Activated naive CD8-positive, alpha-beta T cell (primary cell): ENCODE results near the gene ATP1B1.
A peak's percentile ranks its signal among the peaks of the same experiment; 100 is the strongest.

Experiments used
- H3K27ac Mint-ChIP-seq: one replicate; pipeline ENCODE4 v1.8.0; 2021; ENCODE audit warnings: mixed read lengths
- H3K27me3 Mint-ChIP-seq: one replicate; pipeline ENCODE4 v1.8.0; 2021; ENCODE audit warnings: mixed read lengths
- H3K36me3 Mint-ChIP-seq: one replicate; pipeline ENCODE4 v1.8.0; 2021; ENCODE audit warnings: mixed read lengths
- H3K4me1 Mint-ChIP-seq: one replicate; pipeline ENCODE4 v1.8.0; 2021; ENCODE audit warnings: low read depth, mixed read lengths
- H3K4me3 Mint-ChIP-seq: one replicate; pipeline ENCODE4 v1.8.0; 2021; ENCODE audit warnings: mild to moderate bottlenecking, mixed read lengths
- H3K9me3 Mint-ChIP-seq: one replicate; pipeline ENCODE4 v1.8.0; 2021; ENCODE audit warnings: low read depth, mixed read lengths

The ATP1B1 gene

DNA sequence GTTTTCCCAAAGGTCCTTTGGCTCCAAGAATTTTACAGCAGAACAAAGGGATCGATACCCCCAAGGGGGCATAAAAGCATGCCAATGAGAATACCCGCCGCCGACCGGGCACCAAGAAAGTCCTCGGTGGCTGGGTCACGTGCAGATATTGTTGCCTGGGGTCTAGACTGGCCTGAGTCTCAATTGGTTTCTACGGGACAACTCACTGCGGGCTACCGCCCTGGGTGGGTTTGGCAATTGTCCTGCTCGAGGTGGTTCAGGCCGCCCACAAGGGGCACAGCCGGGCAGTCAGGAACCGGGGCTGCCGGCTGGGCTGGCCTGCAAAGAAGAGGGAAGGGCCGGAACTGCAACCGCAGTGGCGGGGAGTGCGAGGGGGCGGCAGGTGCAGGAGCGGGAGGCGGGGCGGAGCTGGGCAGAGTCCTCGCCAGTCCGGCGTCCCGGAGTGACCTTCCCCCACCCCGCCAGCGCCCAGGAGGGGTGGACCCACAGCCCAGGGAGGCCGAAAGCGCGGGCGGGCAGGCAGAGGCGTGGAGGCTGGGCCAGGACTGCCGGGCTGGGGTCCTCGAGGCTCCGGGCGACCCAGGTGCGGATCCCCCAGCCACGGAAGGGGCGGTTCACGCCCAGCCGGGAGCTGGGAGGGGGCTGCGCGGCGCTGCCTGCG lies 926 bp upstream of the ATP1B1 start:
- H3K4me1 Mint-ChIP-seq, result peaks cover 40% of the 10 kb centered on the region
- no peaks in the 10 kb centered on the region for H3K36me3 Mint-ChIP-seq
- peak overlapping the region; percentile 80 for H3K4me3 Mint-ChIP-seq
- H3K27ac Mint-ChIP-seq, result no peak overlapping the region
- H3K27me3 Mint-ChIP-seq, result no peaks in the 10 kb centered on the region
- no peaks in the 10 kb centered on the region for H3K9me3 Mint-ChIP-seq

DNA sequence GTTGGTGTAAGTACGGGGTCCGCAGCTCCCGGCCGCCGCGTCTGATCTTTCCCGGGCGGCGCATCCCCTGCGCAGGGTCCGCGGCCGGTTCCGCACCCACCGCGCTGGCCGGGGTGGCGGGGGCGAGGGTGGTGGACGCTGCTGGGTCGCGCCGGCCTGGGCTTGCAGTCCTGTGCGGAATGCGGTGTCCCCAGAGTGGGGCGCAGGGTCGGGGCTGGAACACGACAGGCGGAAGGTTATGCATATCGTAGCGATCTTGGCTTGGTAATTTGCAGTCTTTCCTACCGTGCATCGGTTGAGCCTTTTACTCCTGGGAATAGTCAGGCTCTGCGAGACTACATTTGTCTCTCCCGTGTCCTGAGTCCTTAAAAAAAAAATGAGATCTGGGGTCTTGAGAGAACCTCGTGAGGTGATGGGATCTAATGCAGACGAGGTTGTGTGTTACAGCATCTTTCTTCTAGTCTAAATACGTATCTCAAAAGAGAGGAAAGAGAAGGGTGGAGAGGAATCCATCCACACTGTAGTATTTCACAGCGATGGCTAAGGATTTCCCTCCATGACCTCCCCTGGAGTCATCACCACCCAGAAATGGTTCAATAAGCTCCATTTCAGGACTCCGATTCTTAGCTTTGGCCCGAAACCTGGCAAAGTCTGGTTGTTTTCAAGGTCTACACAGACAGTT lies 572 bp downstream of the ATP1B1 start:
- H3K4me3 Mint-ChIP-seq, result peak overlapping the region; percentile 90
- peaks cover 42% of the 10 kb centered on the region for H3K4me1 Mint-ChIP-seq
- H3K36me3 Mint-ChIP-seq, result no peaks in the 10 kb centered on the region
- H3K27me3 Mint-ChIP-seq, result no peaks in the 10 kb centered on the region
- no peaks in the 10 kb centered on the region for H3K9me3 Mint-ChIP-seq
- peak overlapping the region; percentile 25 for H3K27ac Mint-ChIP-seq

DNA sequence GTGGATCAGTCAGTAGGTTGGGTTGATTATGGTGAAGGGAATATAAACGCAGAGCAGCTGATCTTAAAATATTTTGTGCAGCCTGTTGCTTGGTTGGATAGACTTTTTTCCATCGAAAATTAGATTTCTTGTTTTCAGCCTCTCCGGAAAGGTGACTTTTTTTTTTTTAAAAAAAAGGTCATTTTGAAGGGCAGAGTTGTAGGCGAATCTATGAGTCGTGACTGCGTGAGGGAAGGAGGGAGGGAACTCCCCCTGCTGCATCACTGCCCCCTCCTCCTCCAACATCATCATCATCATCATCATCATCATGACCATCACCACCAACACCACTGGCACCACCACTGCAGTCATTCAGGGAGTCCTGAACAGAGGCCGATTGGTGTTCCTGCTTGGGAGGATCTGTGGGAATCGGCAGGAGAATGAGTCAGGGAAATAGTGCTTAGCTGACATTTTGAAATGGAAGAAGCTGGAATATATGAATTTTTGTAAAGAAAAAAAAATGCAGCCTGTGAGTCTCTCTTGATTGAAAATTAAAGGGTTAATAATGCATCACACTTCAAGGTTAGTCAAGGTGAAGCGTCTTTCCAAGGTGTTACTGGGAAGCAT lies 1.2 kb downstream of the ATP1B1 start:
- Mint-ChIP-seq H3K4me3 (peak overlapping the region; percentile 90), H3K27me3 (peaks cover 3% of the 10 kb centered on the region), H3K4me1 (peaks cover 42% of the 10 kb centered on the region)

DNA sequence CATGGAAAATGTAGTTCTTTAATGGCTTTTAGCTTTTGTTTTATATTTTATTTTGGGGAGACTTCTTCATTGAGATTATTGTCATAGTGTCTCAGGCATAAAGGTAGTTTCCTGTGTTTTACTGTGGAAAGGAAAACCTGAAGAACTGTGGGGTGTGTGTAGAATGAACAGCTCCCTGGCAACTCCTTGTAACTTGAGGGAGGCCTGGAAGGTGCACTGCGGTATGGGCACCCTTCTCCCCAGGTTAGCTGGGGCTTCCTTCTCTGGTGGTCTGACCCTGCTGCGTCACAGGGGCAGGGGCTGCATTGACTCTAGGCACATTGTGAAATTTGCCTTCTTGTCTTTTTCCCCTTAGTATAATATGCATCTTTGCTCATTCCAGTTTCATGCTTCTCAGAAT lies 1.7 kb downstream of the ATP1B1 start:
- H3K27me3 Mint-ChIP-seq, result peaks cover 3% of the 10 kb centered on the region
- H3K9me3 Mint-ChIP-seq, result no peaks in the 10 kb centered on the region
- H3K4me1 Mint-ChIP-seq, result peaks cover 42% of the 10 kb centered on the region
- H3K36me3 Mint-ChIP-seq, result peaks cover 3% of the 10 kb centered on the region
- H3K27ac Mint-ChIP-seq, result peak overlapping the region; percentile 25
- peak overlapping the region; percentile 90 for H3K4me3 Mint-ChIP-seq

More for the DNA sequence above, 1.2 kb downstream of the ATP1B1 start:
- peaks cover 3% of the 10 kb centered on the region for H3K36me3 Mint-ChIP-seq
- H3K9me3 Mint-ChIP-seq, result no peaks in the 10 kb centered on the region
- peak overlapping the region; percentile 25 for H3K27ac Mint-ChIP-seq

GRCh38 chr1:169108863-169109560 lies 2.5 kb downstream of the ATP1B1 start:
- Mint-ChIP-seq H3K27me3 (peaks cover 3% of the 10 kb centered on the region), H3K27ac (peak overlapping the region; percentile 6)

GRCh38 chr1:169109561-169110134 lies 3.2 kb downstream of the ATP1B1 start:
- Mint-ChIP-seq H3K27me3 (peaks cover 3% of the 10 kb centered on the region), H3K9me3 (no peaks in the 10 kb centered on the region), H3K4me1 (peaks cover 42% of the 10 kb centered on the region), H3K36me3 (peaks cover 6% of the 10 kb centered on the region), H3K27ac (no peak overlapping the region), H3K4me3 (peak overlapping the region; percentile 23)

More at GRCh38 chr1:169108863-169109560, 2.5 kb downstream of the ATP1B1 start:
- Mint-ChIP-seq H3K36me3 (peaks cover 6% of the 10 kb centered on the region), H3K4me1 (peaks cover 42% of the 10 kb centered on the region), H3K4me3 (peak overlapping the region; percentile 90), H3K9me3 (no peaks in the 10 kb centered on the region)

DNA sequence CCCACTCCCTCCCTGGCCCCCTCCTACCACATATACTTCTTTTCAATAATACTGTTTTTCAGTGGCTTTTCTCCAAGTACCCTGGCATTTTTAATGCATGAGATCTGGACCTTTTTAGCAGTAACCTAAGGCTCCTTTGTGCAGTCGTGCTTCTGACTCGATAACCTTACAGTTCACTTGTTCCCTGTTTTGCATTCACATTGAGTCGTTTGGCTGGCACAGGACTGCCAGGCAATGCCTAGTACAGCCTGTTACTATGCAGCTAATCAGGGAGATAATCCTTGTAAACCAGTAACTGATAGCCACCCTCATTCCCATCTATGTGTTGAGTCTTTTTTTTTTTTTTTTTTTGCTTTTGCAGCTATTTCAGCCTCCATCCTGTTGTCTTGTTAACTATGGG lies 3.7 kb downstream of the ATP1B1 start:
- Mint-ChIP-seq H3K27ac (no peak overlapping the region), H3K27me3 (peaks cover 3% of the 10 kb centered on the region), H3K9me3 (no peaks in the 10 kb centered on the region), H3K4me1 (peaks cover 37% of the 10 kb centered on the region), H3K36me3 (peaks cover 6% of the 10 kb centered on the region), H3K4me3 (no peak overlapping the region)

GRCh38 chr1:169110689-169111447 lies 4.4 kb downstream of the ATP1B1 start:
- H3K27ac Mint-ChIP-seq, result no peak overlapping the region
- peaks cover 3% of the 10 kb centered on the region for H3K27me3 Mint-ChIP-seq
- H3K4me1 Mint-ChIP-seq, result peaks cover 37% of the 10 kb centered on the region
- H3K9me3 Mint-ChIP-seq, result no peaks in the 10 kb centered on the region
- H3K36me3 Mint-ChIP-seq, result peaks cover 6% of the 10 kb centered on the region
- no peak overlapping the region for H3K4me3 Mint-ChIP-seq

DNA sequence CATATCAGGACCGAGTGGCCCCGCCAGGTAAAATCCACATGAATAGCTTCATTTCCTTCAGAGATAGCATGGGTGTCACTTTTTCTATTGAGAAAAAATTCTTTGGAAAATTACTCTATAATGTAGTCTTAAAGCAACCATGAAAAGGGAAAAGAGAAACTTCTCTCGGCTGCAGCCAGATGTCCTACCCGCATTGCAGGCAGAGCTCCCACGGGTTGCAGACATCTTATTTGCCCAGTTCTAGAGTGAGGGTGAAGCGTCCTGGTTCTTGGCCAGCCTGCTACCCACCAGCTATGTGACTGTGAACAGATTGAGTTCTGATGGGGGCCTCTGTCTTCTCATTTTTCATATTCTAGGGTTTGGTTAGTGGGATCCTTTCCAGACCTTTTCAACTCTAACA lies 5.0 kb downstream of the ATP1B1 start:
- no peak overlapping the region for H3K4me3 Mint-ChIP-seq
- H3K36me3 Mint-ChIP-seq, result peaks cover 10% of the 10 kb centered on the region
- peaks cover 39% of the 10 kb centered on the region for H3K4me1 Mint-ChIP-seq
- H3K27ac Mint-ChIP-seq, result no peak overlapping the region
- peaks cover 3% of the 10 kb centered on the region for H3K27me3 Mint-ChIP-seq
- no peaks in the 10 kb centered on the region for H3K9me3 Mint-ChIP-seq

GRCh38 chr1:169112241-169112640 lies 5.8 kb downstream of the ATP1B1 start:
- H3K36me3 Mint-ChIP-seq, result peaks cover 10% of the 10 kb centered on the region
- no peaks in the 10 kb centered on the region for H3K9me3 Mint-ChIP-seq
- peaks cover 39% of the 10 kb centered on the region for H3K4me1 Mint-ChIP-seq
- H3K4me3 Mint-ChIP-seq, result no peak overlapping the region
- H3K27ac Mint-ChIP-seq, result no peak overlapping the region
- H3K27me3 Mint-ChIP-seq, result peaks cover 3% of the 10 kb centered on the region

DNA sequence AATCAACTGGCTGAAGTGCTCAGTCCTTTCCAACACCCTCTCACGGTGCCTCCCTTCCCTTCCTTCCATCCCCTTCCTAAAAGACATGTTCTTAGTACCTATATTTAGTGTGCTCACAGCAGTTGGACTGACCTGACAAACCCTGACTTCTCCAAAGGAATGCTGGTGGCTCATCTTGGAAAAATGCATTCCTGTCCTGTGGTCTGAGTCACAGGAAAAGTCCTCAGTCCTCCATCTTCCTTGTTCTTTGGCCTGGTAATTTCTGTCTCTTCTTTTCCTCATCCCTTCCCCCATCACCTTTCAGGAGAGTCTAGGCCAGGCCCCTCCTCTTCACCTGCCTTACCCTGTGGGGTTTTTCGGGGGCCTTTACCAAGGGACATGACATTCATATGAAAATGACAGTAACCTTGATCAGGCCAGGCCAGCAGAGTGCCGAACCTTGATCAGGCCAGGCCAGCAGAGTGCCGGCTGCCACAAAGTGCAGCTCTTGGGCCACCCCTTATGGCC lies 7.2 kb downstream of the ATP1B1 start:
- H3K9me3 Mint-ChIP-seq, result no peaks in the 10 kb centered on the region

DNA sequence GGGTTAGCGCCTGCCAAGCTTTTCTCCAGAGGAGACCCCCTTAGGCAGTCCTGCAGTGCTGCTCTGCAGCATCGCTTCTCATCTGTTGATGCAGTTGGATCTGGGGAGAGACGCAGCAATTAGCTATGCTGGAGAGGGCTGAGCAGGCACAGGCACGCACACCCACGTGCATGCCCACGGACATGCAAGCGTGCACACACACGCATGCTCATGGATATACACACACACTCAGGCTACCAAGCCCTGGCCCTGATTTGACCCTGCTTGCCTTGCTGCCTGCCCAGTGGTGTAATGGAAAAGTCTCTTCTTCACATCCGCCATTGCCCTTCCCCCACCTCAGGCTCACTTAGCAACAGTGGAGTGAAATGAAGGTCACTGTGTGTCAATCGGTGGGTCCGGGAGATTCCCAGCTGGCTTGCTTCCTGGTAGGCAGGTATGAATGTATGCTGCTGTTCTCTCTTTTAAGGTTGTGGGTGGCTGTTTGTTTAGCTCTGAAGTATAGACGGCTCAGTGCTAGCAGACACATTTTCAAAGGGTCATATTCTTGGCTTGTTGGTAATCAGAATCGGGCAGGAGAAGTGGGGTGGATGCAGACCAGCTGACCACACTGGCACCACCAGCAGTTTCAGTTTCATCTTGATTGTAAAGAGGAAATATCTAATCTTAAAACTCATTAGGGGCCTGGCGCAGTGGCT lies 9.5 kb downstream of the ATP1B1 start:
- peaks cover 4% of the 10 kb centered on the region for H3K4me1 Mint-ChIP-seq
- peaks cover 3% of the 10 kb centered on the region for H3K27me3 Mint-ChIP-seq
- no peak overlapping the region for H3K27ac Mint-ChIP-seq
- no peak overlapping the region for H3K4me3 Mint-ChIP-seq
- H3K36me3 Mint-ChIP-seq, result peaks cover 10% of the 10 kb centered on the region
- H3K9me3 Mint-ChIP-seq, result no peaks in the 10 kb centered on the region

More for the DNA sequence above, 7.2 kb downstream of the ATP1B1 start:
- H3K4me1 Mint-ChIP-seq, result peaks cover 25% of the 10 kb centered on the region
- H3K27ac Mint-ChIP-seq, result no peak overlapping the region
- peaks cover 10% of the 10 kb centered on the region for H3K36me3 Mint-ChIP-seq
- no peak overlapping the region for H3K4me3 Mint-ChIP-seq
- H3K27me3 Mint-ChIP-seq, result peaks cover 3% of the 10 kb centered on the region

DNA sequence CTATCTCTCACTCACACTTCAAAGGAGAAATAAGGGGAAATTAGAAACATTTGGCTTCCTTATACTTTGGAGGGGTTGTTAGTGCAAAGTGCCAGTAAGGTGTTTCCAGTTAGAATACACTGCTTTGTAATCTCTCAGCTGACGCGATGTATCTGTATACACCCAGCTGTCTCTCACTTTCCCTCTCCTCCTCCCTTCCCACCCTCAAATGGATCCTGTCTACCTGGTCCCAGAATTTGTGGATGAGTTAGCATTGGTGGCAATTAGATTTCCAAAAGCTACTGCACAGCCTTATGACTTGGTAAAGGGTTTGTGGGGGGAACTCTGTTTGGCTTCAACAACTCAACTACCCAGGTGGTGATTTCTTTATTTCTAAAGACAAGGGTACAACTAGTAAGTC lies 10.5 kb downstream of the ATP1B1 start:
- H3K9me3 Mint-ChIP-seq, result no peaks in the 10 kb centered on the region
- peaks cover 3% of the 10 kb centered on the region for H3K27me3 Mint-ChIP-seq
- peaks cover 10% of the 10 kb centered on the region for H3K36me3 Mint-ChIP-seq
- no peak overlapping the region for H3K27ac Mint-ChIP-seq
- H3K4me1 Mint-ChIP-seq, result peaks cover 4% of the 10 kb centered on the region
- H3K4me3 Mint-ChIP-seq, result no peak overlapping the region
